ENCODE data around the gene GLI1.

GRCh38 chr12:57469296-57470164 is 9.9 kb downstream of the GLI1 start:
- TF ChIP-seq CTCF (IDR thresholded peaks at IDR 0.05 in 2 of 3, conservative IDR thresholded peaks at IDR 0.05 in 1 of 3; ENCODE audit: borderline replicate concordance in 1 of 3, insufficient read depth in 1 of 3, low read depth in 2 of 3, low read length in 2 of 3) (no peak), EZH2 (IDR thresholded peaks at IDR 0.05) (no peak), SRF (IDR thresholded peaks at IDR 0.05; ENCODE audit: low read depth) (no peak), JUND (IDR thresholded peaks at IDR 0.05) (no peak), MAX (IDR thresholded peaks at IDR 0.05) (no peak), POLR2A (IDR thresholded peaks at IDR 0.05; ENCODE audit: borderline replicate concordance, extremely low read depth, insufficient read depth, insufficient read length) (no peak), ZNF274 (IDR thresholded peaks at IDR 0.05; ENCODE audit: low read depth, low read length) (no peak), EGR1 (IDR thresholded peaks at IDR 0.05; ENCODE audit: low read depth) (no peak)

Data from HCT116 (cell line).